Spleen (tissue), 11 donors: Measurements from ENCODE around the gene RIPOR2. TPM values are rescaled to one million over a fixed set of nuclear protein-coding genes. Genes with fewer than 3 reads are reported as not detected.

Source experiments
- DNase-seq: peaks from one replicate; pipeline ENCODE4 v3.0.0-alpha.2; 2020
- H3K27ac ChIP-seq, 8 donors: fragments of 200-600 bp; sonication (generic) in 7 of 8; 1 replicate in 4 of 8; 2 replicates in 4 of 8; pipeline versions ENCODE4 v1.5.0 to v1.8.0; 2016 to 2021; ENCODE audit warnings: inconsistent platforms in 4 of 8, mild to moderate bottlenecking in 4 of 8, moderate library complexity in 1 of 8
- H3K27me3 ChIP-seq, 7 donors: fragments of 200-600 bp; sonication (generic) in 6 of 7; replicated peaks in 1 of 7; 1 replicate in 4 of 7; 2 replicates in 3 of 7; pipeline versions ENCODE4 v1.5.0 to v1.8.0; 2016 to 2021; ENCODE audit warnings: inconsistent platforms in 3 of 7, mild to moderate bottlenecking in 1 of 7
- H3K36me3 ChIP-seq, 6 donors: fragments of 200-600 bp; sonication (generic) in 5 of 6; 1 replicate in 4 of 6; 2 replicates in 2 of 6; pipeline versions ENCODE4 v1.5.0 to v1.8.0; 2016 to 2021; ENCODE audit warnings: inconsistent platforms in 2 of 6
- H3K4me1 ChIP-seq, 6 donors: fragments of 200-600 bp; sonication (generic) in 5 of 6; 1 replicate in 3 of 6; 2 replicates in 3 of 6; pipeline versions ENCODE4 v1.5.0 to v1.8.0; 2016 to 2021; ENCODE audit warnings: inconsistent platforms in 3 of 6
- H3K4me3 ChIP-seq, 8 donors: fragments of 200-600 bp; sonication (generic) in 7 of 8; 1 replicate in 4 of 8; 2 replicates in 4 of 8; pipeline versions ENCODE4 v1.5.0 to v1.8.0; 2016 to 2021; ENCODE audit warnings: inconsistent platforms in 4 of 8, mild to moderate bottlenecking in 4 of 8, moderate library complexity in 2 of 8
- H3K9me3 ChIP-seq, 8 donors: fragments of 200-600 bp; sonication (generic) in 7 of 8; 1 replicate in 4 of 8; 2 replicates in 4 of 8; pipeline versions ENCODE4 v1.5.0 to v1.8.0; 2016 to 2021; ENCODE audit warnings: inconsistent platforms in 4 of 8
- CTCF ChIP-seq, 11 experiments: fragments of 200-600 bp in 7 of 11; fragments of 450-650 bp in 4 of 11; sonication (generic) in 4 of 11; IDR thresholded peaks in 8 of 11; conservative IDR thresholded peaks in 3 of 11; 1 replicate in 7 of 11; 2 replicates in 4 of 11; pipeline versions ENCODE4 v1.4.0 to v1.8.0; 2016 to 2021; ENCODE audit warnings: antibody characterized with exemption in 11 of 11, inconsistent platforms in 4 of 11, mild to moderate bottlenecking in 1 of 11
- POLR2A ChIP-seq, 3 donors: fragments of 450-650 bp; IDR thresholded peaks; one replicate each; pipeline ENCODE4 v1.5.1; 2017; ENCODE audit warnings: antibody characterized with exemption in 3 of 3, mild to moderate bottlenecking in 1 of 3
- POLR2AphosphoS5 ChIP-seq, 3 donors: sonication (generic); formaldehyde crosslinking; IDR thresholded peaks; one replicate each; pipeline ENCODE4 v1.5.1; 2017; ENCODE audit warnings: antibody characterized with exemption in 3 of 3
- WGBS, 5 donors: extraction: QIAGEN DNeasy Blood & Tissue Kit in 3 of 5; methylation state at CpG; one replicate each; pipeline versions ENCODE4 v1.1.5 to v1.1.7; 2013 to 2018; 5-methylcytosine and 5-hydroxymethylcytosine counted together
- intact Hi-C: fragments of 100-400 bp; cut with DNase I; formaldehyde crosslinking; loops from one replicate; pipeline ENCODE4 v1.15.0; 2023; ENCODE audit warnings: low total_unique reads
- polyA plus RNA-seq, 3 donors: library from polyadenylated mRNA; stranded (reverse); fragments of 200-250 nt; gene quantifications; one replicate each; pipeline ENCODE4 v1.2.1, GENCODE V29; 2013
- total RNA-seq, 7 donors: library from RNA; depleted of rRNA in 3 of 7; stranded (reverse); fragments of >200 nt in 3 of 7; fragmentation: NEBNext Ultra II Directional in 4 of 7; extraction: Animal tissue kit (Norgen Biotek cat#: 25700) in 4 of 7; gene quantifications; one replicate each; pipeline versions ENCODE4 v1.1.0 to v1.2.1, GENCODE V29; 2016 to 2021
- donor health status: healthy with polysubstance abuse.
- donor health status: DM: no; HTN: no; CAD: no; lungs with moderate emphysema.
- donor health status: DM: no; HTN: no; CAD: no.
- donor health status: Bipolar disorder and iron deficiency.
- donor health status: healthy.
- donor health status: DM: no; HTN: no; CAD: no.
- donor health status: DM: yes; HTN: yes; CAD: no.

Gene RIPOR2
- total and polyA plus RNA-seq, 10 donors = 40.6 to 247 (median 147) TPM

DNA sequence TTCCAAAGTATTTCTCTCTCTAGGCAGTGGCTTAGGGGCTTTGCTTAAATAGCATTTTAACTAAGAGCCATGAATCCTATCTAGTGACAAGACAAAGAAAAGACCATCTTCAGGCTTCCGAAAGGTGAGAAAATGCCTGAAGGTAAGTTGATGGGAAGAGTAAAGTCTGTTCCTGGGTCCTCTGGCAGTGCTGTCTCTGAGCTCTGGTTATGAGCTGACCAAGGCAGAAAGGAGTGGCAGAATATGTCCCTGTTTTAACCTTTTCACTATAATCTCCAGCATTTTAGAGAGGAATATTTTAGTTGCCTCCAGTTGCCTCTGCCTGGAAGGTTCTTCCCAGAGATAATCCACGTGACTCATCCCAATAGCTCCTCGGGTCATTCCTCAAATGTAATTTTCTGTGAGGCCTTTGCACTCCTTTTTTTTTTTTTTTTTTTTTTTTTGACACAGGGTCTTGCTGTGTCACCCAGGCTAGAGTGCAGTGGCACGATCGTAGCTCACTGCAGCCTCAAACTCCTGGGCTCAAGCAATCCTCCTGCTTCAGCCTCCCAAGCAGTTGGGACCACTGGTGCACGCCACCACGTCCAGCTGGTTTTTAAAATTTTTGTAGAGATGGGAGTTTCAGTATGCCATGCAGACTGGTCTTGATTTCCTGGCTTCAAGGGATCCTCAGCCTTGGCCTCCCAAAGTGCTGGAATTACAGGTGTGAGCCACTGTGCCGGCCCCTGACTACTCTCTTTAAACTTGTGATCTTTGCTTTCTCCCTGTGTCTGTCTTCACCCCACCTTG lies 133.3 kb downstream of the RIPOR2 start:
- intact Hi-C loops = no loop called here
- TF ChIP-seq POLR2AphosphoS5 (IDR thresholded peaks at IDR 0.05) = peak in 2 of 3 donors; percentile 5 to 15
- no peak for TF ChIP-seq CTCF (IDR thresholded peaks at IDR 0.05 in 8 of 11, conservative IDR thresholded peaks at IDR 0.05 in 3 of 11)
- Histone ChIP-seq H3K9me3 (no peaks in the 10 kb centered on the region), H3K27ac (no peak overlapping the region), H3K27me3 (no peaks in the 10 kb centered on the region), H3K4me3 (no peak overlapping the region), H3K36me3 (peaks cover 0 to 74% (median 24%) of the 10 kb centered on the region in 6 donors), H3K4me1 (no peaks in the 10 kb centered on the region)
- DNase-seq = no peak
- WGBS, 5 donors = 89 to 97% (median 94%) methylated on average over 8 of the region's 8 CpGs

GRCh38 chr6:24799541-24799915 lies 136.2 kb downstream of the RIPOR2 start:
- Histone ChIP-seq H3K27me3 (no peaks in the 10 kb centered on the region), H3K4me3 (no peak overlapping the region), H3K9me3 (no peaks in the 10 kb centered on the region), H3K36me3 (peaks cover 0 to 45% (median 4%) of the 10 kb centered on the region in 6 donors), H3K27ac (no peak overlapping the region), H3K4me1 (no peaks in the 10 kb centered on the region)
- WGBS, 5 donors = 81 to 97% (median 91%) methylated on average over 1 of the region's 1 CpG
- DNase-seq = no peak
- intact Hi-C loops = no loop called here
- TF ChIP-seq CTCF (IDR thresholded peaks at IDR 0.05 in 8 of 11, conservative IDR thresholded peaks at IDR 0.05 in 3 of 11) (no peak), POLR2AphosphoS5 (IDR thresholded peaks at IDR 0.05) (no peak), POLR2A (IDR thresholded peaks at IDR 0.05) (no peak)

- WGBS, 5 donors = 92 to 96% (median 94%) methylated on average over 13 of the region's 13 CpGs
Observed at GRCh38 chr6:24798740-24799540, 136.8 kb downstream of the RIPOR2 start, which contains the start of gene ARMH2. ARMH2 (minus strand) TSS chr6:24798917; CDS start chr6:24798857, 60 bp downstream.

More at GRCh38 chr6:24798740-24799540, 136.8 kb downstream of the RIPOR2 start, which contains the start of gene ARMH2:
- H3K36me3 ChIP-seq = peaks cover 0 to 39% (median 3%) of the 10 kb centered on the region in 6 donors
- no peaks in the 10 kb centered on the region for H3K4me1 ChIP-seq
- H3K27me3 ChIP-seq = no peaks in the 10 kb centered on the region
- no peak within 1 kb of the TSS for H3K4me3 ChIP-seq
- TF ChIP-seq CTCF (IDR thresholded peaks at IDR 0.05 in 8 of 11, conservative IDR thresholded peaks at IDR 0.05 in 3 of 11) (no peak), POLR2A (IDR thresholded peaks at IDR 0.05) (no peak), POLR2AphosphoS5 (IDR thresholded peaks at IDR 0.05) (peak in 1 of 3 donors; percentile 8)
- intact Hi-C loops = no loop called here
- H3K27ac ChIP-seq = no peak within 1 kb of the TSS
- no peaks in the 10 kb centered on the region for H3K9me3 ChIP-seq
- no peak for DNase-seq
